Measurements from ENCODE around the gene KCNH1. TPM values are rescaled to one million over a fixed set of nuclear protein-coding genes. Genes with fewer than 3 reads are reported as not detected.

The KCNH1 gene
- total RNA-seq, 2 experiments from 2014 or later, result not detected

- ChIA-PET POLR2A (interaction anchor here (0.6 kb wide), 1 partner anchor 15 kb away, joined by 3 read pairs; no protein-coding TSS in a partner anchor), CTCF (no interaction called here)
- no peak for DNase-seq
- intact Hi-C loops (cut with micrococcal nuclease), result no loop called here
- Mint-ChIP-seq H3K9me3 (no peaks in the 10 kb centered on the region), H3K27ac (no peak overlapping the region), H3K4me1 (ENCODE audit: low read depth) (no peaks in the 10 kb centered on the region), H3K36me3 (ENCODE audit: low read depth) (no peaks in the 10 kb centered on the region), H3K4me3 (no peak overlapping the region), H3K27me3 (peaks cover 1% of the 10 kb centered on the region)
- ATAC-seq, result no peak
- no peak for TF ChIP-seq CTCF (IDR thresholded peaks at IDR 0.05)
Observed at GRCh38 chr1:210723646-210724045, 410.3 kb downstream of the KCNH1 start.

- Mint-ChIP-seq H3K4me1 (ENCODE audit: low read depth) (no peaks in the 10 kb centered on the region), H3K9me3 (no peaks in the 10 kb centered on the region), H3K27ac (no peak overlapping the region), H3K4me3 (no peak overlapping the region), H3K27me3 (peaks cover 1% of the 10 kb centered on the region), H3K36me3 (ENCODE audit: low read depth) (no peaks in the 10 kb centered on the region)
- POLR2A ChIA-PET, result no interaction called here
- TF ChIP-seq CTCF (IDR thresholded peaks at IDR 0.05), result no peak
- ATAC-seq (no peak), DNase-seq (no peak)
- intact Hi-C loops (cut with micrococcal nuclease), result no loop called here
- CTCF ChIA-PET, result no interaction called here
Observed at GRCh38 chr1:210722410-210723081, 411.4 kb downstream of the KCNH1 start.

GRCh38 chr1:210715072-210715471, 418.9 kb downstream of the KCNH1 start:
- intact Hi-C loops (cut with micrococcal nuclease), result no loop called here
- ChIA-PET CTCF (no interaction called here), POLR2A (interaction anchor here (0.7 kb wide), 1 partner anchor 390 kb away, joined by 6 read pairs; no protein-coding TSS in a partner anchor)

GRCh38 chr1:210711825-210712612, 421.9 kb downstream of the KCNH1 start:
- no peaks in the 10 kb centered on the region for H3K9me3 Mint-ChIP-seq
- ChIA-PET POLR2A (no interaction called here), CTCF (no interaction called here)
- no peak overlapping the region for H3K4me3 Mint-ChIP-seq
- H3K36me3 Mint-ChIP-seq (ENCODE audit: low read depth), result no peaks in the 10 kb centered on the region
- intact Hi-C loops (cut with micrococcal nuclease), result no loop called here
- no peak for TF ChIP-seq CTCF (IDR thresholded peaks at IDR 0.05)
- DNase-seq (no peak), ATAC-seq (no peak)
- H3K4me1 Mint-ChIP-seq (ENCODE audit: low read depth), result no peaks in the 10 kb centered on the region
- H3K27ac Mint-ChIP-seq, result no peak overlapping the region
- H3K27me3 Mint-ChIP-seq, result no peaks in the 10 kb centered on the region

More at GRCh38 chr1:210715072-210715471, 418.9 kb downstream of the KCNH1 start:
- H3K36me3 Mint-ChIP-seq (ENCODE audit: low read depth), result no peaks in the 10 kb centered on the region
- H3K9me3 Mint-ChIP-seq, result no peaks in the 10 kb centered on the region
- H3K27ac Mint-ChIP-seq, result no peak overlapping the region
- ATAC-seq (no peak), DNase-seq (no peak)
- no peaks in the 10 kb centered on the region for H3K4me1 Mint-ChIP-seq (ENCODE audit: low read depth)
- TF ChIP-seq CTCF (IDR thresholded peaks at IDR 0.05), result no peak
- H3K27me3 Mint-ChIP-seq, result no peaks in the 10 kb centered on the region
- no peak overlapping the region for H3K4me3 Mint-ChIP-seq

GRCh38 chr1:210709701-210710100, 424.2 kb downstream of the KCNH1 start:
- H3K4me1 Mint-ChIP-seq (ENCODE audit: low read depth), result no peaks in the 10 kb centered on the region
- H3K4me3 Mint-ChIP-seq, result no peak overlapping the region
- no peak for TF ChIP-seq CTCF (IDR thresholded peaks at IDR 0.05)
- H3K27ac Mint-ChIP-seq, result no peak overlapping the region
- ATAC-seq (no peak), DNase-seq (no peak)
- intact Hi-C loops (cut with micrococcal nuclease), result no loop called here
- POLR2A ChIA-PET, result no interaction called here
- CTCF ChIA-PET, result no interaction called here
- no peaks in the 10 kb centered on the region for H3K9me3 Mint-ChIP-seq
- H3K27me3 Mint-ChIP-seq, result no peaks in the 10 kb centered on the region
- no peaks in the 10 kb centered on the region for H3K36me3 Mint-ChIP-seq (ENCODE audit: low read depth)

Measured in activated CD8-positive, alpha-beta T cell treated with anti-CD3 and anti-CD28 coated beads for 36 hours (primary cell).